Karpas-422 (cell line): Measurements from ENCODE around the gene FILIP1L. TPM values are rescaled to one million over a fixed set of nuclear protein-coding genes. Genes with fewer than 3 reads are reported as not detected.

ENCODE experiments used
- DNase-seq: peaks from one replicate; pipeline ENCODE4 v3.0.0-alpha.2; 2015
- H2AFZ ChIP-seq: fragments of 200-600 bp; sonication (generic); 2 replicates; pipeline ENCODE4 v1.6.1; 2014; ENCODE audit warnings: antibody characterized with exemption, low read length, mixed read lengths
- H3K27ac ChIP-seq: fragments of 200-600 bp; sonication (generic); 2 replicates; pipeline ENCODE4 v1.5.1; 2014; ENCODE audit warnings: mild to moderate bottlenecking, low read length, moderate library complexity
- H3K27me3 ChIP-seq: fragments of 200-600 bp; sonication (generic); 2 replicates; pipeline ENCODE4 v1.6.1; 2014; ENCODE audit warnings: low read length, mixed read lengths
- H3K36me3 ChIP-seq: fragments of 200-600 bp; sonication (generic); 2 replicates; pipeline ENCODE4 v1.6.1; 2014; ENCODE audit warnings: low read length, mixed read lengths; ENCODE audit not compliant: insufficient read depth
- H3K4me1 ChIP-seq: fragments of 200-600 bp; sonication (generic); 2 replicates; pipeline ENCODE4 v1.6.1; 2014; ENCODE audit warnings: mild to moderate bottlenecking, low read length, mixed read lengths
- H3K4me2 ChIP-seq: fragments of 200-600 bp; sonication (generic); 2 replicates; pipeline ENCODE4 v1.6.1; 2014; ENCODE audit warnings: low read length, low read depth, mild to moderate bottlenecking; ENCODE audit not compliant: poor library complexity, severe bottlenecking
- H3K4me3 ChIP-seq: fragments of 200-600 bp; sonication (generic); 2 replicates; pipeline ENCODE4 v1.5.1; 2014; ENCODE audit warnings: mild to moderate bottlenecking, antibody characterized with exemption, low read length, mixed read lengths
- H3K79me2 ChIP-seq: fragments of 200-600 bp; sonication (generic); 2 replicates; pipeline ENCODE4 v1.6.1; 2014; ENCODE audit warnings: mild to moderate bottlenecking, low read length, mixed read lengths
- H3K9ac ChIP-seq: fragments of 200-600 bp; sonication (generic); 2 replicates; pipeline ENCODE4 v1.6.0; 2014; ENCODE audit warnings: low read length
- H3K9me2 ChIP-seq: fragments of 200-600 bp; sonication (generic), shearing (Covaris generic); replicated peaks from 2 replicates; pipeline ENCODE4 v1.6.0; 2014; ENCODE audit warnings: mild to moderate bottlenecking, low read length, moderate library complexity; ENCODE audit not compliant: insufficient read depth
- H3K9me3 ChIP-seq: fragments of 300-700, 200-600 bp; sonication (generic); 2 replicates; pipeline ENCODE4 v1.6.1; 2014; ENCODE audit warnings: low read length, mixed read lengths
- H4K20me1 ChIP-seq: fragments of 200-600 bp; sonication (generic); 2 replicates; pipeline ENCODE4 v1.6.1; 2014; ENCODE audit warnings: mild to moderate bottlenecking, antibody characterized with exemption, low read length, low read depth; ENCODE audit not compliant: insufficient read depth
- total RNA-seq: library from RNA; depleted of rRNA; stranded (reverse); fragments of >200 nt; shearing (Covaris generic); gene quantifications from 2 replicates; pipeline ENCODE4 v1.2.3, GENCODE V29; 2014; ENCODE audit warnings: low replicate concordance

FILIP1L gene
- total RNA-seq, 1 experiment from 2014 or later: 0.37 TPM

DNA sequence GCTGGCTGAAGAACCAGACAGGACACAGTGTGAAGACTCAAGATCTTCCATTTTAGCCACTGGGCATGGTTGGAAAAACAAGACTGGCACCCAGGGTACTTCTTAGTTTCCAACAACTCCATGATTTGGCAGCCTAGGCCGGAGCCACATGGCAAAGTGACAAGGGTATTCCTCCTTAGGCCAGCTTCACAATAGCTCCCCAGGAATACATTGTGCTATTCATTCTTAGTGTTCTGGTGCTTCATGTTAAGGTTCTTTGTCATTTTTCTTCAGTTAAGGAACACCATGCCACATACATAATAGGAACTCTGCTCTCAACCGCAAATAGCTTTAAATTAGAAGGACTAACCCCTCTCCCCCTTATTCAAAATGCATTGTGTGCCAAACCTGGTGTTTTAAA is 8.0 kb upstream of the FILIP1L start:
- no peak overlapping the region for H3K4me3 ChIP-seq
- no peak overlapping the region for H3K9ac ChIP-seq
- H3K27ac ChIP-seq: no peak overlapping the region
- 0 out of 2 replicates have a peak, but pooled peaks cover 4% of the 10 kb centered on the region for H3K79me2 ChIP-seq
- H3K4me2 ChIP-seq: no peak overlapping the region
- H3K27me3 ChIP-seq: no peaks in the 10 kb centered on the region
- no peaks in the 10 kb centered on the region for H3K4me1 ChIP-seq
- no peaks in the 10 kb centered on the region for H4K20me1 ChIP-seq
- no peaks in the 10 kb centered on the region for H3K9me2 ChIP-seq
- H2AFZ ChIP-seq: no peak overlapping the region
- H3K36me3 ChIP-seq: no peaks in the 10 kb centered on the region
- no peaks in the 10 kb centered on the region for H3K9me3 ChIP-seq
- DNase-seq: no peak

DNA sequence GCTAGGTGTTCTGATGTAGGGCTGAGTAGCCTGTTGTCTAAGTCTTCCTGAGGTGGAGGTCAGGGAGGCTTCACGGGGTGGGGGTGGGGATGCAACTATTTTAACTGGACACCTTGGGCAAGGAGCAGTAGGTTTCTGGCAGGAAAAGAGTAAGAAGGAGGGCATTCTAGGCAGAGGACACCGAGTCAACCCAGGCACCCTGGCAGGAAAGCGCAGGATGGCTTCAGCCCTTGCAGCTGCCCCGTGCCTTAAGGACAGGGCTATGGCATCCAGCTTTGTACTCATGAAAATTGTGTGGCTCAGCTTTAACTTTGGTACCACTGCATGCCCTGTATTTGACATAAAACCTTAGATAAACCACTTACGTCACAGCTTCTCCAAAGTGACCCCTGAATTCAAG is 6.4 kb upstream of the FILIP1L start:
- Histone ChIP-seq H3K9me2 (no peaks in the 10 kb centered on the region), H3K79me2 (0 out of 2 replicates have a peak, but pooled peaks cover 4% of the 10 kb centered on the region), H3K4me1 (no peaks in the 10 kb centered on the region), H3K27ac (no peak overlapping the region), H3K36me3 (no peaks in the 10 kb centered on the region), H3K4me3 (no peak overlapping the region), H3K27me3 (no peaks in the 10 kb centered on the region), H3K9ac (no peak overlapping the region), H4K20me1 (no peaks in the 10 kb centered on the region), H2AFZ (no peak overlapping the region), H3K4me2 (no peak overlapping the region), H3K9me3 (no peaks in the 10 kb centered on the region)
- no peak for DNase-seq

DNA sequence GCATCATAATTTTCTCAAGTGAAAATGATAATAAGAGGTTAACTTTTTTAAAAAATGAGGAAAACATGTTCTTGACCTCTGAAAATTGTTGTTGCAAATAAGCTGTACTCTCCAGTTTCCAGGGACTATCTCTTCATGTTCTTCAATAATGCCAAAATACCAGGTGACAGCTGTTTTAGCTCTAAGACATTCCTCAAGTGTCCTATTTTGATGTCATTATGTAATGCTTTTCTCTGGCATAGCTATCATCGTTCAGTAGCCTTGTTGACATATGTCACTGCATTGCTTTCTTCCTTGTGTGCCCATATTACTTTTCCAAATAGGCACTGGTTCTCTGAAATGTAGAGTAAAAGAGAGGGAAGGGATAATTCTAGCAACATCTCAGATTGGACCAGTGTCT is 5.7 kb upstream of the FILIP1L start:
- Histone ChIP-seq H3K4me3 (no peak overlapping the region), H2AFZ (no peak overlapping the region), H3K36me3 (no peaks in the 10 kb centered on the region), H3K9me2 (no peaks in the 10 kb centered on the region), H3K4me2 (no peak overlapping the region), H3K27me3 (no peaks in the 10 kb centered on the region), H3K9me3 (no peaks in the 10 kb centered on the region), H3K27ac (no peak overlapping the region), H3K79me2 (0 out of 2 replicates have a peak, but pooled peaks cover 4% of the 10 kb centered on the region), H3K9ac (no peak overlapping the region), H4K20me1 (no peaks in the 10 kb centered on the region), H3K4me1 (no peaks in the 10 kb centered on the region)
- DNase-seq: no peak

DNA sequence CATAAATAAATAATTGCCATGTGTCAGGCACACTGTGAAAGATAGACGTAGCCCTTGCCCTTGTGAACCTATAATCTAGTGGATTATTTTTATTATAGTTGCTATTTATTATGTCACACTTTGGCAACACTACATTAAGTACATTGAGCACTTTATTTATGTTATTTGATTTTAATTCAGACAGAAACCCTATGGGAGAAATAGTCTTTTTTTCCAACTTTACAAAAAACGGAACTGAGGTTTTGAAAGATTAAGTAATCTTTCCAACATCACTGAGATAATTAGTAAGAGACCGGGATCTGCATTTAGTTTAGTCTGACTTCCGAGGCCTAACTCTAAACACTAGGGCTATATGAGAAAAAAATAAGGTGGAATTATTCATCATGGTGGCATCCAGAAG is 2.8 kb upstream of the FILIP1L start:
- Histone ChIP-seq H3K9ac (no peak overlapping the region), H3K79me2 (0 out of 2 replicates have a peak, but pooled peaks cover 4% of the 10 kb centered on the region), H3K27ac (no peak overlapping the region), H3K27me3 (no peaks in the 10 kb centered on the region), H3K4me3 (no peak overlapping the region), H3K4me2 (no peak overlapping the region), H4K20me1 (no peaks in the 10 kb centered on the region), H3K9me3 (no peaks in the 10 kb centered on the region), H3K36me3 (no peaks in the 10 kb centered on the region), H2AFZ (no peak overlapping the region), H3K4me1 (no peaks in the 10 kb centered on the region), H3K9me2 (no peaks in the 10 kb centered on the region)
- DNase-seq: no peak

DNA sequence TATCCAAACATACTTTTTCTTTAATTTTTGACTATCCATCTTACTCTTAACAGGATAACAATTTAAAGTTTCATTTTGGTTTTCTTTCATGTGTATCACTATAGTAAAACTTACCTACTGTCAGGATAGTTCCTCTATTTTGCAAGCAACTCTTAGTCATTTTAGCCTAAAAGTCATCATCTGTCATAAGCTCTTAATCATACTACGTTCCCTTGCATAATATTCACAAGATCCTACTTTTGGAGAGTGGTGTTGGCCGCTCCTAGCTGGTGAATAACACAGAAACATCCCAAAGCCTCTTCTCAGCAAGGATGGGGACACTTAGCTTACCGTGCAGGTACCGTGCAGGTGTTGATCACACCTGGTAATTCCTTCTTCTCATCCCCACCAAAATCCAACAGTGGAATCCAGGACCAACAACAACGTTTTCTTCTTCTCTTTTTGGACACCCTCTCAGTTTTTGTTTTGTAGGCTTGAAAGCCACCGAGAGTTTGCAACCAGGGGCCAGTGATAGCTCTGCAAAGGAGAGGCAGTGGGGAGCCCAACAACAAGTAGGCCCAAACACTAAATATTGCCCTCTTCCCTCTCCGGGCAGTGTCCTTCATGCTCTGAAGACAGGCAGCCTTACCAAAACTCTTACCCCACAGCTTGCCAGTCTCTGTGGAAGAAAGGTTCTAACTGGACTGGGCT is 433 bp downstream of the FILIP1L start:
- H3K9ac ChIP-seq: no peak overlapping the region
- H2AFZ ChIP-seq: no peak overlapping the region
- H3K27ac ChIP-seq: no peak overlapping the region
- no peaks in the 10 kb centered on the region for H3K36me3 ChIP-seq
- no peaks in the 10 kb centered on the region for H3K9me3 ChIP-seq
- no peaks in the 10 kb centered on the region for H3K79me2 ChIP-seq
- DNase-seq: no peak
- no peaks in the 10 kb centered on the region for H4K20me1 ChIP-seq
- no peak overlapping the region for H3K4me3 ChIP-seq
- H3K27me3 ChIP-seq: no peaks in the 10 kb centered on the region
- H3K4me2 ChIP-seq: no peak overlapping the region
- H3K4me1 ChIP-seq: no peaks in the 10 kb centered on the region
- no peaks in the 10 kb centered on the region for H3K9me2 ChIP-seq

DNA sequence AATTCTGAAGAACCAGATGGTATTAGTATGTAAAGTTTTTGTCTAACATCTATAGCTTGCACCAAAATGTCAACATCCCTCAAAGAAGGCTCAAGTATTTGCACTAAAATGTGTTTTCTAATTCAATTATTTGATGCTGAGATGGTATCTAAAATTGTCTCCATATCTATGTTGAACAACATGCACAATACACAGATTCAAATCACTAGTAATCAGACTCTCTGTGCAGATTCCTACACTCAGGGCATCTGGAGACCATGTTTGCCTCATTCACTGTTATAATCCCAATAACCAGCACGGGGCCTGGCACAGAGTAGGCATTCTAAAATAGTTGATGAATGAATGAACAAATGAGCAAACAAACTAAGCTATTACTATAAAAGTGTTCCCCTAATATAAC is 2.6 kb downstream of the FILIP1L start:
- H3K27ac ChIP-seq: no peak overlapping the region
- no peaks in the 10 kb centered on the region for H4K20me1 ChIP-seq
- H2AFZ ChIP-seq: no peak overlapping the region
- H3K9me3 ChIP-seq: no peaks in the 10 kb centered on the region
- H3K4me2 ChIP-seq: no peak overlapping the region
- H3K9me2 ChIP-seq: no peaks in the 10 kb centered on the region
- no peak overlapping the region for H3K9ac ChIP-seq
- H3K79me2 ChIP-seq: no peaks in the 10 kb centered on the region
- no peaks in the 10 kb centered on the region for H3K36me3 ChIP-seq
- no peak overlapping the region for H3K4me3 ChIP-seq
- peaks cover under 1% of the 10 kb centered on the region for H3K4me1 ChIP-seq
- no peak for DNase-seq
- no peaks in the 10 kb centered on the region for H3K27me3 ChIP-seq

DNA sequence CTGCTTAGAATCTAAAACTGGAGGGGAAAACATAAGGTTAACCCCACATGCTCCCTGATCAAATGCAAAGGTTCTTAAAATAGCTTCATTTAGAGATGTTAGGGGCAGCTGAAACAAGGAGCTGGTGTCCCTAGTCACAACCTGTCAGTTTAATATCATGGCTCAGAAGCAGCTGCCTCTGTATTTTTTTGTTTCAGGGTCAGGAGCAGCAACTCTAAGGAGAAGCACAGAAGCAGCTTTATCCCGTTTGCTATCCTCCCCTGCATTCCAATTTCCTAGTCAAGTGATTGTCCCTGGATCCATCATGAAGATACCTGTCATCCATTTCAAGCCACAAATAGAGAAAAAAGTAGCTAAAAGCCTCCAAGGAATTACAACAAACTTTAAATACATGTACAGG is 4.1 kb downstream of the FILIP1L start:
- no peaks in the 10 kb centered on the region for H3K27me3 ChIP-seq
- no peak overlapping the region for H3K4me2 ChIP-seq
- no peaks in the 10 kb centered on the region for H3K9me2 ChIP-seq
- no peak overlapping the region for H3K4me3 ChIP-seq
- H3K79me2 ChIP-seq: no peaks in the 10 kb centered on the region
- no peak overlapping the region for H3K9ac ChIP-seq
- no peaks in the 10 kb centered on the region for H3K36me3 ChIP-seq
- peaks cover 16% of the 10 kb centered on the region for H3K4me1 ChIP-seq
- no peak for DNase-seq
- no peak overlapping the region for H3K27ac ChIP-seq
- H4K20me1 ChIP-seq: no peaks in the 10 kb centered on the region
- no peaks in the 10 kb centered on the region for H3K9me3 ChIP-seq
- H2AFZ ChIP-seq: no peak overlapping the region

DNA sequence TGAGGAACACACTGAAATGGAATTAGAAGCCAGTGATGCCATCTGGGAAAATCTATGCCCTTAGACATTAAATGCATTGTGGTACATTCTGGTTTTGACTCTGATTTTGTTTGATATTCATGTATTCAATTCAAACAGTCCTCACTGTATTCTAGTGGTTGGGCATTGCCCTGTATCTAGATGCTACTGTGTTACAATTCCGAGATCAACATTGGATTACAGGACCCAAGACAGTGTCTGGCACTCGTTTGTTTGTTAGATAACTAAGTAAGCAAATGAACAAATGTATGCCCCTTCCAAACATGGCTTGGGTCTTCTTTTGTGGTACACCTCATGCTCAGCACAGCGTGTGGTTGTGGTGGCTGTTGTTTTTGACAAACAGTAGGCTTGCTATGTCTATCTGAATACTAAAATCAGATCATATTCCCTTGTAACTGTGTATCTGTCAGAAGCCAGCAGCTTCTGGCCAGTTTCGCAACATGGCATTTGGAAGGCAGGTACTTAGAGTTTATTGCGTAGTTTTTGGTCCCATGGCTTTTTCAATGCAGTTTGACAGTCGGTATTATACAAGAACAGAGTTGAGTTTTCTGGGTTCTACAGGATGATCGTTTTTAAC is 5.7 kb downstream of the FILIP1L start:
- Histone ChIP-seq H3K4me1 (peaks cover 32% of the 10 kb centered on the region), H4K20me1 (no peaks in the 10 kb centered on the region), H3K27me3 (no peaks in the 10 kb centered on the region), H3K9ac (no peak overlapping the region), H3K9me3 (no peaks in the 10 kb centered on the region), H3K27ac (no peak overlapping the region), H3K79me2 (no peaks in the 10 kb centered on the region), H3K36me3 (no peaks in the 10 kb centered on the region), H2AFZ (no peak overlapping the region), H3K9me2 (no peaks in the 10 kb centered on the region), H3K4me2 (no peak overlapping the region), H3K4me3 (no peak overlapping the region)
- DNase-seq: no peak
